Left kidney (tissue), 2 donors: Measurements from ENCODE around the gene PNKP. TPM values are rescaled to one million over a fixed set of nuclear protein-coding genes. Genes with fewer than 3 reads are reported as not detected.

Experiments
- DNase-seq: peaks from one replicate; pipeline ENCODE4 v3.0.0-alpha.2; 2013
- polyA plus RNA-seq: library from polyadenylated mRNA; unstranded; fragments of 120-200 nt; gene quantifications from one replicate; pipeline ENCODE4 v1.2.1, GENCODE V29; 2013; ENCODE audit not compliant: insufficient read length

Gene PNKP
- polyA plus RNA-seq, 1 donor = 71.5 TPM

DNA sequence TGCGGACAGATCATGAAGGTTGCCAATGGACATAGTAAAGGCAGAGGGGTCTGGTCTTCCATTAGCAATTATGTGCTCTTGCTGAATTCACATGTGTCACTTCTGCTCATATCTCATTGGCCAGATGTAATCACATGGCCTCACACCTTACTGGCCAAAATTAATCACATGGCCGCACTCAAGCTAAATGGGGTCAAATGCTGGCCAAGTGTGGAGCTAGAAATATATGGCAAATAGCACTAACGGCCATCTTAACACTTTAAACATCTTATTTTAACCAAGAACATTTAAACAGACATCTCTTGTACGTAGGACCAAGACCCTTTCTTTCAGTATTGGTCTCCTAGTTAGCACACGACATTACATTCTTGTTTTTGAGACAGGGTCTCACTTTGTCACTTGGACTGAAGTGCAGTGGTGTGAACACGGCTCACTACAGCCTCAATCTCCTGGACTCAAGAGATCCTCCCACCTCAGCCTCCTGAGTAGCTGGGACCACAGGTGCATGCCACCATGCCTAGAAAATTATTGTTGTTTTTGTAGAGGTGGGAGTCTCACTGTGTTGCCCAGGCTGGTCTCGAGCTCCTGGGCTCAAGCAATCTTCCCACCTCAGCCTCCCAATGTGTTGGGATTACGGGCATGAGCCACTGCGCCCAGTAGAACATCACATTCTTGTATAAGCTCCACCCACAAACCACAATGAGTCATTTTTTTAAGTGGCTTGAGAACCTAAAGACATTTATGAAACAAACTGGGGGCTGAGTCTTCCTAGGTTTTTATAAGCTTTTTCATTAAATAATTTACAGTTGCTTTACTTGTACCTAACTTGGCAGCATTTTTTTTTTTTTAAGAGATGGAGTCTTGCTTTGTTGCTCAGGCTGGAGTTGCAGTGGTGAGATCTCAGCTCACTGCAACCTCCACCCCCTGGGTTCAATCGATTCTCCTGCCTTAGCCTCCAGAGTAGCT lies 19.4 kb downstream of the PNKP start:
- no peak for DNase-seq

DNA sequence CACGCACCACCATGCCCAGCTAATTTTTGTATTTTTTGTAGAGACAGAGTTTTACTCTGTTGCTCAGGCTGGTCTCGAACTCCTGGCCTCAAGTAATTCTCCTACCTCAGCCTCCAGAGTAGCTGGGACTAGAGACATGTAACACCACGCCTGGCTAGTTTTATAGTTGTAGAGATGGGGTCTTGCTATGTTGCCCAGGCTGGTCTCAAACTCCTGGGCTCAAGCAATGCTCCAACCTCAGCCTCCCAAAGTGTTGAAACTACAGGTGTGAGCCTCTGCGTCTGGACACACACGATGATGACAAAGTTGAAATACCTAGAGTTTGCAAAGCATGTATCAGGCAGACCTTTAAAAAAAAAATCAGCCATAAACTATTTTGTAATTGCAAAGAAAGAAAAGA lies 21.0 kb downstream of the PNKP start:
- no peak for DNase-seq

DNA sequence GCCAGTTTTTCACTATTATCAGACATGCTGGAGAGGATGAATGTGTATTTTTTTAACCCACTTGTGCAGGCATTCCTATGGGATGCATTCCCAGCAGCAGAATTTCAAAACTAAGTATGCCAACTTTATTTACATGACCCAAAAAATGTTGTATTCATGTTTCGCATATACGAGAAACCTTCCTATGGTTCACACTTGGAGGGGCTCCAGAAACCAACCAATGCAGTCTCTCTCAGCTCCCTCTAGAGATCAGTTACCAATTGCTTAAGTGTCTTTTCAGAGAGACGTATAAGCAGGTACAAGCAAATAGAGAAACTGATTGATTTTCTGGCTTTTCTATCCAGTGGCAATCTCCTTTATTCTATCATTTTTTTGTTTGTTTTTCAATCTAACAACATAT lies 22.0 kb downstream of the PNKP start:
- DNase-seq = no peak

DNA sequence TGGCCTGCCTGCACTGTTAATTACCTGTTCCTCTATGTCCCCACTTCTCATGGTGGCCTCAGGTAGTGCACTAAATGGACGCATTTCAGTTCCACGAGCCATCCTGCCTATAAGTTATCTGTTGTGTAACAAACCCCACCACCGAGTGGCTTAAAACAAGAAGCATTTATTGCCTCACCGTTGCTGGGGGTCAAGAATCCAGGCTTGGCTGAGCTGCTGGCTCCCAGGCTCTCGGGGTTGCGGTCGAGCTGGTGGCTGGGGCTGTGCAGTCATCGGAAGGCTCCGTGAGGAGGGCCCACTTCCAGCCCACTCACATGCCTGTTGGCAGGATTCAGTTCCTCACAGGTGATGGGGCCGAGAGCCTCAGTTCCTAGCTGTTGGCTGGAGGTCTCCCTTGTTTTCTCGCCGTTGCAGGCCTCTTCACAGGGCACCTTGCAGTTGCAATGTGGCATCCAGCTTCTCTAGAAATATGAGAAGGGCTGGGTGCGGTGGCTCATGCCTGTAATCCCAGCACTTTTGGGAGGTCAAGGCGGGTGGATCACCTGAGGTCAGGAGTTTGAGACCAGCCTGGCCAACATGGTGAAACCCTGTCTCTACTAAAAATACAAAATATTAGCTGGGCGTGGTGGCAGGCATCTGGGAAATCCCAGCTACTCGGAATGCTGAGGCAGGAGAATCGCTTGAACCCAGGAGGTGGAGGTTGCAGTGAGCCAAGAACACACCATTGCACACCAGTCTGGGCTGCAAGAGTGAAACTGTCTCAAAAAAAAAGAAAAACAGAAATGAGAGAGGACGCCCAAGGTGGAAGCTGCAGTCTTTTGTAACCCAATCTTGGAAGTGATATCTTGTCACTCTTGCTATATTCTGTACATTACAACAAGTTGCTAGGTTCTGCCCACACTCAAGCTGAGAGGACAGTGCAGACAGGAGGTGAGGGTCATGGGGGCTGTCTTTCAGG lies 23.0 kb downstream of the PNKP start:
- no peak for DNase-seq

DNA sequence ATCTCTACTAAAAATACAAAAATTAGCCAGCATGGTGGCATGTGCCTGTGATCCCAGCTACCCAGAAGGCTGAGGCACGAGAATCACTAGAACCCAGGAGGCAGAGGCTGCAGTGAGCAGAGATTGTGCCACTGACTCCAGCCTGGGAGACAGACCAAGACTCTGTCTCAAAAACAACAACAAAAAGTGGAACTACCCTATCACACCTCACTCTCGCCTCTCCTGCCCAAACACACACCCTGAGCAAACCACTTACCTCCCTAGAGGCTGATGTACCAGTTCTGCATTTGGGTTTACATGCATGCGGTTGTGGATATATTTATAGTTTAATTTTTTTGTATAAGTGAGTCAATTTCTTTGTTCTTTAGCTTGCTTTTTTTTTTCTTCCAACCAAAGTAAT lies 24.1 kb downstream of the PNKP start:
- no peak for DNase-seq

DNA sequence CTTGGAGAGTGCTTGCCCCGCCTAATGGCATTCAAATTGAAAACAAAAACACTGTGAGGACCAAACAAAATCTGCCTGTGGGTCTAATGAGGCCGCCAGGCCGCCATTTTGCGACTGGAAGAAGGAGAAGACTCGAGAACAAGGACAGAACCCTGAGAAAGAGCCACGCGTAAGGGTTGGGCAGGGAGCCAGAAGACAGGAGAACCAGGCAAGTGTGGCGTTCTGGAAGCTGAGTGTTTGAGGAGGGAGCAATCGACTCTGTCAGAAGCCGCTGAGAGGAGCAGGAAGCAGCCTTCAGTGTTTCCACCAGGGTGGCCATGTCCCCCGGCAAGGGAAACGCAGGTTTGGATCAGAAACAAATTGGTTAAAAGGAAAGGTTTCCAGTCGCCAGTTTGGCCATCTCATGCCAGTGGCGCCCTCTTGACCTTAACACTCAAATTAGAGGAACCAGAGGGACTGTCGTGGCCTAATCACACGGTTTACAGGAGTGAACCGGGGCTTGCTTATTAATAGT lies 26.6 kb downstream of the PNKP start:
- no peak for DNase-seq

DNA sequence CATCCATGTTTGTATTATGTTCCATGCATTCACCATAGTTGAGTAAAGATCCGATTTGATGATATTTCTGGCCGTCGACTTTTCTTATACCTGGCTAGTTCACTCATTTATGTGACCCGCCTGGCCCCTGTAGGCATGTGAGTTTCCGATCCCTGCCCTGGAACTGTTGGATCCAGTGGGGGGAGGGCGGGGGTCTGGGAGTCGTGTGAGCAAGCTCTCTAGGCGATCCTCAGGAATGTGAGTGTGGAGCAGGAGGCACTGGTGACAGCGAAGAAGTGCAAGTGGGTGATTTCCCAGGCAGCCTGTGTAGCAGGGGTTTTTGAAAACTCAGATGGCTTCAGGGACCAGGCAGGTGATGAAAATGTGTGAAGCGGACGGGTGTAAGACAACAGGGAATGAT lies 27.1 kb downstream of the PNKP start:
- DNase-seq = no peak

DNA sequence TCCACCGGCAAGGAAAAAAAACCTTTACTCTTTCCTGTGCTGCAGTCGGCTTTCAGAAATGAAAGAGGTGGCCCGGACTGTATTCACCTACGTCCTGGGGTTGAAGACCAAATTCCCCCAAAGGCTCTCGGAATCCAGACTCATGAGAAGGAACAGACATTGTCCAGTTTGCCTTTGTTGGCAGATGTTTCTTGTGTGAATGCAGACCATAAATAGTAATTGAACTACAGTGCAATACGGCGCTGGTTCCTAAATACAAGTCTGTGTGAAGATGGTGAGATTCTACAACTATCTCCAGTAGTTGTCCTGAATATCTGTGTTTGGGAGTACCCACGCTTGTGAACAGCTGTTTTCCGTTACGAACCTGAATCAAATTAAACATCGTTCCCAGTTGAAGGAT lies 27.7 kb downstream of the PNKP start:
- no peak for DNase-seq

DNA sequence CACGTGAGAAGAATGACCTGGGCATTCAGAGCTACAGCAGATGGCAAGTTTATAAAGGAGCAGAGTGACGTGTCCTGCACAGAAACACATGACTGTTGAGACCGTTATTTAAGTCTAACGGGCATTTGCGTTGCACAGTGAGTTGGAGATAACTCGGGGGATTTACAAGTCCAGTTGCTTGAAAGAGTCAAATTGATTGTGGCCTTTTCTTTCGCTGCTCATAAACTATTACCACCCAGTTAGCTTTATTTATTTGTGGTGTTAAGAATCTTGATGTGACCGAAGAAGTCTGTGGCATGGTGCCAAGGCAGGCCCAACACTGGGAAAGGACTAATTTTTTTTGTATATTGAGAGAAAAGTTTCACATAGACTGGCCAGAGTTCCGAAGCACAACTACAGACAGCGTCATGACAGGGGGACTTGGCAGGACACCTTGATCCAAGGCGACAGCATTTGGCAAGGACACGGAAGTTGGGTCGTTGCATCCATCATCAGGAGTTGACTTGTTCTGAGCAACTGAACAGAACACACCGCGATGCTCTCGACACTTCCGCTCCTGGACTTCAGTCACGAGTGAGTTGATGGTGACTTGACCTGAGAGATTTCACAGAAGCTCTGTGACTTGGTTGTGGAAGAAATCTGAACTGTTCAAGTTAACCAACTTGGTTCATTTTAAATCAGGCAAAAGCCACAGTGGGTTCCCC lies 28.3 kb downstream of the PNKP start:
- DNase-seq = no peak

DNA sequence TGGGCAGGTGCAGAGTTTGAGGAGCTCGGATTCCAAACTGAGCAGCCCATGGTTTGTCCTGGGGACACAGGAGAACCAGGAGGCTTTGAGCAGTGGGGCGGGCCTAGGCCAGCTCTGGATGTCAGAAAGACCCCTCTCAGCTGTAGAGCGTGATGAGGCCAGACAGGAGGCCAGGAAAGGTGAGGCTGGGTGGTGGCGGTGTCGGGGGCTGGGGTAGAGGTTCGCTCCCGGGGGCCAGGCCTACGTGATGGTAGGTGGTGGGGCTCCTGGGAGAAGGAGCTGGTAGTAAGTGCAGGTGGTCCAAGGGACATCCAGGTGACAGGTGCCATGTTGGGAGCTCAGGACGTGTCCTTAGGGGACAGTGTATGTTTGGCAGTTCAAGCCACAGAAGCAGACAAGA lies 30.0 kb downstream of the PNKP start:
- no peak for DNase-seq

DNA sequence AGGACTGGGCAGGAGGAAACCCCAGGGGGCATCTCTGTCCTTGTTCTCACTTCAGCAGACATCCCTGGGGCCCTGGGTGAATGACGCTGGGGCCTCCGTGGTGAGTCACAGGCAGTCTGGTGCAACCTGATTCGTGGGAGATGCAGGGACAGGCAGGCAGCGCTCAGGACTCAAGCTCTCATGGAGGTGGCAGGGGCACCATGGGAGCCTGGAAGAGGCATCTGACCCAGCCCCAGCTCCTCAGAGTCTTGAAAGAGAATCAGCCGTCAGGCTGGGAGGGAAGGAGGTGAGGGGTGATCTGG lies 30.4 kb downstream of the PNKP start:
- DNase-seq = no peak

DNA sequence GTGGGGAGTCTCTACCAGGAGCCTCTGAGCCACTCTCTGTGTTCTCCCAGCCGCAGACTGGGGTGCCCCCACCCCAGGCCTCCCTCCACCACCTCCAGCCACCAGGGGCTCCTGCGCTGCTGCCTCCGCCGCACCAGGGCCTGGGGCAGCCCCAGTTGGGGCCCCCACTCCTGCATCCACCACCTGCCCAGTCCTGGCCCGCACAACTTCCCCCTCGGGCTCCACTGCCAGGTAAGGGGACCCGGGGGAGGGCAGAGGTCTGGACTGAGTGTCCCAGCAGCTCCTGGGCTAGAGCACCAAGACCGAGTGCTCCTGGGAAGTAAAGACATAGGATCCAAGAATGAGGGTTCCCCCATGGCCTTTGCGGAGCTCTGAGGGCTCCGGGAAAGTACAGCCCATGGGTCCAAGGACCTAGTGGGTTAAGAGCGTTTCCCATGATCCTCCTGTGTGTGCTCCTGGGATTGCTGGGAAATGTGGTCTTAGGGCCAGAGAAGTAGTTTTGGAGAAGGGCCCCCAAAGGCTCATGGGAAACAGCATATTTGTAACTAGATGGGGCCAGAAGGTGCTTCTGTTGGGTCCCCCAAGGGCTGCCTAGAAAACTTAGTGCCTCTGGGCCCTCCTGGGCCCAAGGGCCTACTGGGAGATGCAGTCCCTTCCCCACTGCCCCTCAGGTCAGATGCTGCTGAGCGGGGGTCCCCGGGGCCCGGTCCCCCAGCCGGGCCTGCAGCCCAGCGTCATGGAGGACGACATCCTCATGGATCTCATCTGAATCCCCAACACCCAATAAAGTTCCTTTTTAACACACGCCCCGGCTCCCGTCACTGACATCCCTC lies 31.0 kb downstream of the PNKP start:
- no peak for DNase-seq

DNA sequence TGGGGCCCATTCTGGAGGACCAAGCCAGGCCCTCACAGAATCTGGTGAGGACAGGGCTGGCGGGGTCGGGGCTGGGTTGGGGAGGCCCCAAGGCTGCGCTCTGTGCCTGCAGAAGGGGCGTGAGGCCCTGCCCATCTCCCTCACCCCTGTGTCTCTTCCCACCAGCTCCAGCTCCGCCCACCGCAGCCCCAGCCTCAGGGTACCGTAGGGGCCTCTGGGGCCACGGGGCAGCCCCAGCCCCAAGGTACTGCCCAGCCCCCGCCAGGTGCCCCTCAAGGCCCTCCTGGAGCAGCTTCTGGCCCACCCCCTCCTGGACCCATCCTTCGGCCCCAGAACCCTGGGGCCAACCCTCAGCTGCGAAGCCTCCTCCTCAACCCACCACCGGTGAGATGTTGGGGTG lies 31.8 kb downstream of the PNKP start:
- DNase-seq = no peak

DNA sequence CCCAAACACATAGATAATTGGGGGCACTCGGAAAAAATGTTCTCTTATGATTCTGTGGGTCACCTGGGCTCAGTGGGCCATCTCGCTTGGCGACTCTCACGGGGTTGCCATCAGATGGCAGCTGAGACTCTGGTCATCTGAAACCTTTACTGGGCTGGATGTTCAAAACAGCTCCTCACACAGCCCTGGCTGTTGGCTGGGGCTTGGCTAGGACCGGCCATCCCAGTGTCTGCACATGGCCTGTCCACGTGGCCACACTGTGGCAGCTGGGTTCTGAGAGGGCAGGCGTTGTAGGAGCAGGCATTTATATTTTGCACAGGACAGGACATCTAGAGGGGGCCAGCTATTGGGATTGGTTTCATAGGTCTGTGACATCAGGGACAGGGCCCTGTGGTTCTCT lies 33.8 kb downstream of the PNKP start:
- DNase-seq = no peak

DNA sequence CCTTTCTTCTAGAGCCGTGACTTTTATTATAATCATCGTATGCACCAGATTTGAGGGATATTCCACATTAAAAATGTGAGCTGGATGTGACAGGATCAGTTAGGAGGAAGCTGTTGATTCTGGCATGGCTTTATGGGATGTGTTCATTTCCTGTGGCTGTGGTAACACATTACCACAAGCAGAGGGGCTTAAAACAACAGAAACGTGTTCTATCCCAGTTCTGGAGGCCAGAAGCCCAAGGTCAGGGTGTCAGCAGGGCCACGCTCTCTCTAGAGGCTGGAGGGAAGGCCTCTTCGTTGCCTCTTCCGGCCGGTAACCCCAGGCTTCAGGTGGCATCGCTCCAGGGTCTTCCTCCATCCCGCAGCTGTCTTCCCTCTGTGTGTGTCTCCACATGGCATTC lies 34.8 kb downstream of the PNKP start:
- DNase-seq = no peak

DNA sequence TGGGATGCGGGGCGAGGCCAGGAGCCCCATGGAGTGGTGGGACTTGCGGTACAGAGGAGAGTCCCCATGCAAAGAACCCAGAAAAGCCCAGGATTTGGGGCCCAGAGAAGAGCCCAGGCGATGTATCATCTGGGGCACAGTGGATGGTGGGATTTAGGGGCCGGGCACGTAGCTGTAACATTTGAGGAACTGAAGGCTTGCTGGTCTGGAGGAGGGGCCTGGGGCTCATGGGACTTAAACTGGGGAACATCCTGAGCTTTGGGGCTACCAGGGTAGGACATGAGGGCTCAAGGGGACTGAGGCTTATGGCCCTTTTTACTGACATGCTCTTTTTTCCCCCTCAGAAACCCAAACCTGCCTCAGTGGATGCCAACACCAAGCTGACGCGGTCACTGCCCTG lies 35.8 kb downstream of the PNKP start:
- DNase-seq = no peak

DNA sequence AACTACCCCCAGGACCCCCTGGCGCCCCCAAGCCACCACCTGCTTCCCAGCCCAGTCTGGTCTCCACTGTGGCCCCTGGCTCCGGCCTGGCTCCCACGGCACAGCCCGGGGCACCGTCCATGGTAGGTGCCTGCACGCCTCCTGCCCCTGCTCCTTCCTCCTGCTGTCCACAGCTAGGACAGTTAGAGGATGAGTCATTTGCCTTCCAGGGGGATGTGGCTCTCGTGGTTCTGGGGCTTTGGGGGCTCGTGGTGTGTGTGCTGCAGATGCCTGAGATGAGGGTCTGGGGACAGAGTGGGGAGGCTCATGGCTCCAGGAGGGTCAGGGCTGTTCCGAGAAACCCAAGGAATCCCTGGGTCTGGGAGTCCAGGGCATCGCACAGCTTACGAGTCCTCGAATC lies 36.6 kb downstream of the PNKP start:
- no peak for DNase-seq

DNA sequence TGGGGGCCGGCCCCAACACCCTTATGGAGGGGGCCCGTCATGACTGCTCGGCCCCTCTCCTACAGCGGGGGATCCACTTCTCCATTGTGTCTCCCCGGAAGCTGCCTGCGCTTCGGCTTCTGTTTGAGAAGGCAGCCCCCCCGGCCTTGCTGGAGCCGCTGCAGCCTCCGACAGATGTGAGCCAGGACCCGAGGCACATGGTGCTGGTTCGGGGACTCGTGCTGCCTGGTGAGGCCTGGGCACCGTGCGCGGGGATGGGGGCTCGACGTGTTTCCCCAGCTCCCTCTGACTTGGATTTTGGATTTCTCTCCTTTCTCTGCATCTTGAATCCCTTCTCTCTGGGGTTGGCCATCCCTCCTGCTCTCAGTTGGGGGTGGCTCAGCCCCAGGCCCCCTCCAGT lies 37.7 kb downstream of the PNKP start:
- DNase-seq = no peak

DNA sequence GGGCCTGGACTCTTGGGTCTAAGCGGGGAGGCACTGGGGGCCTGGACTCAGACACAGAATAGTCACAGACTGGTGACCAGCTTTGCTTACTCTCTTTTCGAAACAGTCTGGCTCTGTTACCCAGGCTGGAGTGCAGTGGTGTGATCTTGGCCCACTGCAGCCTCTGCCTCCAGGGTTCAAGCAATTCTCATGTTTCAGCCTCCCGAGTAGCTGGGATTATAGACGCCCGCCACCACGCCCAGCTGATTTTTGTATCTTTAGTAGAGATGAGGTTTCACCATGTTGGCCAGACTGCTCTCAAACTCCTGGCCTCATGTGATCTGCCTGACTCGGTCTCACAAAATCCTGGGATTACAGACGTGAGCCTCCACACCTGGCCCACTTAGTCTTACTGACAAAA lies 38.2 kb downstream of the PNKP start:
- DNase-seq = no peak

DNA sequence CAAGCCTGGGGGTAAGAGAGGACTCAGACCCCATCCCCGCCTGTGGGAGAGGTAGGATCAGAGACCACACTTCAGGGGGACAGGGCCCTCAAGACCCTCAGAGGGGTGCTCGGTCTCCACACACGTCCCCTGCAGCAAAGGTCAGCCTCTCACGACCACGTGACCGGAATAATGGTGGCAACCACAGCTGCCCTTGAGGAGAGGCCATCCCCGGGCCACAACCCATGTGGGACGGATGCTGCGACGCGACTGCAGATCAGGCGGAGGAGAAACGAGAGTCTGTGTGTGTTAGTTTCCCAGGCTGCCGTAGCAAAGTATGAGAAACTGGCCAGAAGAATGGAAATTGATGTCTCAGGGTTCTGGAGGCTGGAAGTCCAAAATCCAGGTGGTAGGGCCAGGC lies 40.3 kb downstream of the PNKP start:
- DNase-seq = no peak

DNA sequence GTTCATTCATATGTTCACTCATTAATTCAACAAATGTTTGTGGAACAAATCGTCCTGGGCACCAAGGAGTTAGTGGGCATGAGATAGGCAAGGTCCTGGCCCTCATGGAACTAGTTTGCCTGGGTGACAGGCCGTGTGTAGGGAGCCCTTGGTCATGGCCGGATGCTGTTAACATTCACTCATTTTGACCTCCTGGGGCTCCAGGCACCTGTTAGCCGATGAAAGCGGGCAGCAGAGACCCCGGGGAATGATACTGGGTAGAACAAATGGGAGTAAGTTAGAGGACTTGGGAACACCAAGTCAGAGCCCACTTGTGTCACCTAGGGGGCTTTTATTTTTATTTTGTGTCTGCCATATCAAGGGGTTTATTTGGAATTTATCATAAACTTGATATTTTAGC lies 42.7 kb downstream of the PNKP start:
- DNase-seq = no peak

DNA sequence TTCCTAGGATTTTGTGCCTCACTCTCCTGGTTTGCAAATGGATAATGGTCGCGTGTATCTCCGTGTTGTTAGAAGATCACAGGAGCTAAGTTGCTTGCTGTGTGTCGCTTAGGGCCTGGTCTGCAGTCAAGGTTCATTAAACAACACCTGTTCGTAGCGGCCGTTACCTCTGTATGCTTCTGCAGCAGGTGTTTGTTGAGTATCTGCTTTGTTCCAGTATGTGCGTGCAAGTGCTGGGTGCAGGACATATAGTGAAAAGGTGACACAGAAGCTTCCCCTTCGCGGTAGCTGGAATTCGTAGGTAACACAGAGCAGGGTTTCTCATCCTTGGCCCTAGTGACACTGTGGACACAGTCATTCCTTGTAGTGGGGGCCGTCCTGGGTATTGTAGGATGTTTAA lies 43.9 kb downstream of the PNKP start:
- no peak for DNase-seq
